Limb (tissue), 2 donors: ENCODE data around the gene ARHGAP6.
"Not testable (repeated sequence)": the region's sequence is repeated elsewhere in the genome, so short reads cannot be mapped to it uniquely, and the experiment has no call there.

Experiments
- DNase-seq, 2 donors: peaks; one replicate each; pipeline ENCODE4 v3.0.0-alpha.2; 2016; ENCODE audit errors: extremely low spot score in 2 of 2

The ARHGAP6 gene

GRCh38 chrX:11398139-11398538 is 267.6 kb downstream of the ARHGAP6 start:
- no peak for DNase-seq

- no peak for DNase-seq
Observed at GRCh38 chrX:11397680-11398079, 268.0 kb downstream of the ARHGAP6 start.

GRCh38 chrX:11395859-11396258 is 269.9 kb downstream of the ARHGAP6 start:
- DNase-seq = no peak

- DNase-seq = no peak
Observed at GRCh38 chrX:11393949-11394654, 271.6 kb downstream of the ARHGAP6 start.

GRCh38 chrX:11386812-11387211 is 278.9 kb downstream of the ARHGAP6 start:
- no peak for DNase-seq

- DNase-seq = no peak
Observed at GRCh38 chrX:11386001-11386523, 279.7 kb downstream of the ARHGAP6 start.

GRCh38 chrX:11382930-11383329 is 282.8 kb downstream of the ARHGAP6 start:
- no peak for DNase-seq

- peak; percentile 28 to 42 for DNase-seq
Observed at GRCh38 chrX:11381464-11381863, 284.3 kb downstream of the ARHGAP6 start.

- DNase-seq = no peak
Observed at GRCh38 chrX:11380187-11380844, 285.4 kb downstream of the ARHGAP6 start.

- DNase-seq = no peak
Observed at GRCh38 chrX:11376163-11376562, 289.6 kb downstream of the ARHGAP6 start.

GRCh38 chrX:11375614-11376119 is 290.1 kb downstream of the ARHGAP6 start:
- no peak for DNase-seq

GRCh38 chrX:11374570-11374969 is 291.1 kb downstream of the ARHGAP6 start:
- no peak for DNase-seq

- DNase-seq = no peak
Observed at GRCh38 chrX:11371106-11371505, 294.6 kb downstream of the ARHGAP6 start.

GRCh38 chrX:11367609-11368430 is 297.9 kb downstream of the ARHGAP6 start:
- DNase-seq = no peak

- no peak for DNase-seq
Observed at GRCh38 chrX:11366998-11367595, 298.6 kb downstream of the ARHGAP6 start.

GRCh38 chrX:11365426-11365825 is 300.3 kb downstream of the ARHGAP6 start:
- DNase-seq = no peak

- DNase-seq = no peak
Observed at GRCh38 chrX:11364835-11365234, 300.9 kb downstream of the ARHGAP6 start.

GRCh38 chrX:11363825-11364224 is 301.9 kb downstream of the ARHGAP6 start:
- not testable (repeated sequence) for DNase-seq

GRCh38 chrX:11363069-11363594 is 302.6 kb downstream of the ARHGAP6 start:
- no peak for DNase-seq

- not testable (repeated sequence) for DNase-seq
Observed at GRCh38 chrX:11361666-11362065, 304.1 kb downstream of the ARHGAP6 start.

GRCh38 chrX:11355944-11356343 is 309.8 kb downstream of the ARHGAP6 start:
- not testable (repeated sequence) for DNase-seq
